B cell (primary cell): ENCODE data around the gene PTPRS. TPM values are rescaled to one million over a fixed set of nuclear protein-coding genes. Genes with fewer than 3 reads are reported as not detected.

Source experiments
- ATAC-seq: fragments of 200-7000 bp; cut with Tn5 transposase; one replicate; pipeline ENCODE4 v1.10.0; 2021; ENCODE audit warnings: low read depth, mild to moderate bottlenecking, moderate number of reproducible peaks, moderate library complexity
- CTCF ChIA-PET: fragments of 350-600 bp; sonication (Branson Sonifier 250); formaldehyde crosslinking; loops from one replicate; lab custom pipeline; 2021; ENCODE audit warnings: antibody characterized with exemption, inconsistent platforms; lab: Charles Lee
- POLR2A ChIA-PET: fragments of 350-600 bp; sonication (Branson Sonifier 250); formaldehyde crosslinking; loops from one replicate; lab custom pipeline; 2021; ENCODE audit warnings: antibody characterized with exemption; lab: Charles Lee
- DNase-seq: peaks from one replicate; pipeline ENCODE4 v3.0.0; 2013
- H2AFZ ChIP-seq: 2 replicates; pipeline ENCODE4 v1.6.1; 2012; ENCODE audit warnings: mild to moderate bottlenecking, low read depth, low read length; ENCODE audit not compliant: insufficient read depth, poor library complexity, severe bottlenecking
- H3K27ac ChIP-seq, 2 donors: 1 replicate in 1 of 2; 2 replicates in 1 of 2; pipeline ENCODE4 v1.5.1; 2012 to 2013; ENCODE audit warnings: low read length in 2 of 2, mild to moderate bottlenecking in 2 of 2, moderate library complexity in 1 of 2
- H3K27me3 ChIP-seq, 4 experiments: fragments of 200-600 bp in 1 of 4; sonication (generic) in 1 of 4; replicated peaks in 1 of 4; 1 replicate in 2 of 4; 2 replicates in 2 of 4; pipeline versions ENCODE4 v1.6.1 to v1.7.0; 2013 to 2016; ENCODE audit warnings: low read length in 3 of 4, mild to moderate bottlenecking in 2 of 4, mixed read lengths in 1 of 4, moderate library complexity in 1 of 4; ENCODE audit not compliant: insufficient read depth in 4 of 4, control insufficient read depth in 3 of 4; ENCODE audit errors: control extremely low read depth in 1 of 4
- H3K36me3 ChIP-seq, 2 experiments: replicated peaks in 1 of 2; 1 replicate in 1 of 2; 2 replicates in 1 of 2; pipeline versions ENCODE4 v1.6.1 to v1.7.1; 2013; ENCODE audit warnings: low read length in 1 of 2; ENCODE audit not compliant: insufficient read depth in 2 of 2, control insufficient read depth in 1 of 2; ENCODE audit errors: control extremely low read depth in 1 of 2, extremely low read depth in 1 of 2
- H3K4me1 ChIP-seq, 2 donors: fragments of 200-600 bp in 1 of 2; sonication (generic) in 1 of 2; 1 replicate in 1 of 2; 2 replicates in 1 of 2; pipeline versions ENCODE4 v1.5.1 to v1.6.1; 2013 to 2017; ENCODE audit warnings: low read length in 2 of 2; ENCODE audit not compliant: control insufficient read depth in 2 of 2, insufficient read depth in 2 of 2
- H3K4me2 ChIP-seq: replicated peaks from 2 replicates; pipeline ENCODE3; 2012; ENCODE audit warnings: mild to moderate bottlenecking, low read depth, low read length; ENCODE audit not compliant: poor library complexity, severe bottlenecking
- H3K4me3 ChIP-seq, 5 experiments: fragments of 200-600 bp in 1 of 5; sonication (generic) in 1 of 5; 1 replicate in 3 of 5; 2 replicates in 2 of 5; pipeline versions ENCODE4 v1.5.1 to v1.7.0; 2011 to 2016; ENCODE audit warnings: low read length in 4 of 5, mild to moderate bottlenecking in 4 of 5, low read depth in 2 of 5, control low read depth in 1 of 5, moderate library complexity in 1 of 5; ENCODE audit not compliant: insufficient read depth in 1 of 5; ENCODE audit errors: control extremely low read depth in 1 of 5, extremely low read depth in 1 of 5
- H3K79me2 ChIP-seq: fragments of 200-600 bp; sonication (generic); one replicate; pipeline ENCODE4 v1.6.0; 2016; ENCODE audit warnings: low read length; ENCODE audit not compliant: control insufficient read depth, insufficient read depth
- H3K9ac ChIP-seq: fragments of 200-600 bp; sonication (generic); 2 replicates; pipeline ENCODE4 v1.6.1; 2017; ENCODE audit warnings: mild to moderate bottlenecking, low read length, moderate library complexity
- H3K9me3 ChIP-seq, 3 donors: one replicate each; pipeline versions ENCODE4 v1.6.1 to v1.7.1; 2013; ENCODE audit warnings: low read length in 2 of 3; ENCODE audit not compliant: control insufficient read depth in 2 of 3, insufficient read depth in 1 of 3; ENCODE audit errors: control extremely low read depth in 1 of 3
- H4K20me1 ChIP-seq: 2 replicates; pipeline ENCODE4 v1.6.0; 2012; ENCODE audit warnings: mild to moderate bottlenecking, low read length; ENCODE audit not compliant: insufficient read depth, control insufficient read depth, poor library complexity, severe bottlenecking
- H3K27ac Mint-ChIP-seq: one replicate; pipeline ENCODE4 v1.8.0; 2021; ENCODE audit warnings: mixed read lengths
- H3K27me3 Mint-ChIP-seq: one replicate; pipeline ENCODE4 v1.8.0; 2021; ENCODE audit warnings: mixed read lengths
- H3K4me1 Mint-ChIP-seq: one replicate; pipeline ENCODE4 v1.8.0; 2021; ENCODE audit warnings: mixed read lengths
- H3K4me3 Mint-ChIP-seq: one replicate; pipeline ENCODE4 v1.8.0; 2021; ENCODE audit warnings: mixed read lengths
- H3K9me3 Mint-ChIP-seq: one replicate; pipeline ENCODE4 v1.8.0; 2022; ENCODE audit warnings: mixed read lengths; ENCODE audit not compliant: insufficient read depth
- EZH2 ChIP-seq: IDR thresholded peaks from 2 replicates; pipeline ENCODE4 v1.6.1; 2012; ENCODE audit warnings: borderline replicate concordance, low read depth, mild to moderate bottlenecking, moderate library complexity, low read length; ENCODE audit not compliant: insufficient read depth, poor library complexity, severe bottlenecking
- WGBS: methylation state at CpG from one replicate; pipeline ENCODE4 v1.1.5; 2013; ENCODE audit warnings: missing lambda C conversion rate; ENCODE audit not compliant: insufficient coverage; 5-methylcytosine and 5-hydroxymethylcytosine counted together
- intact Hi-C: fragments of 100-400 bp; cut with micrococcal nuclease; formaldehyde crosslinking; loops from one replicate; pipeline ENCODE4 v1.10.0; 2022
- polyA plus RNA-seq: library from polyadenylated mRNA; depleted of rRNA; stranded (reverse); fragments of >200 nt; gene quantifications from 2 replicates; pipeline ENCODE4 v1.2.3, GENCODE V29; 2012
- total RNA-seq, 2 donors: library from RNA; stranded (reverse); fragments of 120-200 nt in 1 of 2; gene quantifications; 1 replicate in 1 of 2; 2 replicates in 1 of 2; pipeline versions ENCODE4 v1.2.3 to v1.2.4, GENCODE V29; 2013 to 2022
- TF ChIP-seq, protein P1 (sequence below): fragments of 200-600 bp; IDR thresholded peaks from one replicate; pipeline ENCODE4 v1.8.0; 2022; ENCODE audit warnings: antibody characterized with exemption, mild to moderate bottlenecking

Gene PTPRS
- total and polyA plus RNA-seq, 2 donors (not counting 1 experiment from before 2014, with no cell fraction given), result 6.5 to 10.0 TPM

DNA sequence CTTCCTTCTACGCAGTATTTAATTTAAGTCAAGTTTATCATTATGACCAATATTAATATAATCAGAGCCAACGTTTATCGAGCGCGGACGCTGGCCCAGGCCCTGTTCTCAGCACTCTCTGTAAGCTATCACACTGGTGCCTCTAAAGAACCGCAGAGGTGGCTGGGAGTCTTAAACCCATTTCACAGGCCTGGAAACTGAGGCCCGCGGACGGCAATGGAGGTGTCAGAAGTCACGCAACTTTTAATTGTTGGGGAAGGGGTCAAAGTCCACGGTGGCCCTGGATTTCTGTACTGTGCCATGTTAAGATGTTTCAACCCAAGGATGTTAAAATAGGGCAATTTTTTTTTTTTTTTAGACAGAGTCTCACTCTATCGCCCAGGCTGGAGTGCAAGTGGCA lies 8.8 kb downstream of the PTPRS start:
- no peak overlapping the region for H3K4me2 ChIP-seq
- peaks cover 0 to 49% (median 22%) of the 10 kb centered on the region in 4 experiments for H3K27me3 ChIP-seq
- H3K4me3 ChIP-seq, result no peak overlapping the region
- H3K4me1 Mint-ChIP-seq, result peaks cover 16% of the 10 kb centered on the region
- no peaks in the 10 kb centered on the region for H3K36me3 ChIP-seq
- no peaks in the 10 kb centered on the region for H3K9me3 Mint-ChIP-seq
- peaks cover 17 to 26% of the 10 kb centered on the region in 2 donors for H3K4me1 ChIP-seq
- ATAC-seq, result no peak
- H2AFZ ChIP-seq, result no peak overlapping the region
- no peak overlapping the region for H3K4me3 Mint-ChIP-seq
- H3K27ac ChIP-seq, result no peak overlapping the region
- TF ChIP-seq, protein P1, sequence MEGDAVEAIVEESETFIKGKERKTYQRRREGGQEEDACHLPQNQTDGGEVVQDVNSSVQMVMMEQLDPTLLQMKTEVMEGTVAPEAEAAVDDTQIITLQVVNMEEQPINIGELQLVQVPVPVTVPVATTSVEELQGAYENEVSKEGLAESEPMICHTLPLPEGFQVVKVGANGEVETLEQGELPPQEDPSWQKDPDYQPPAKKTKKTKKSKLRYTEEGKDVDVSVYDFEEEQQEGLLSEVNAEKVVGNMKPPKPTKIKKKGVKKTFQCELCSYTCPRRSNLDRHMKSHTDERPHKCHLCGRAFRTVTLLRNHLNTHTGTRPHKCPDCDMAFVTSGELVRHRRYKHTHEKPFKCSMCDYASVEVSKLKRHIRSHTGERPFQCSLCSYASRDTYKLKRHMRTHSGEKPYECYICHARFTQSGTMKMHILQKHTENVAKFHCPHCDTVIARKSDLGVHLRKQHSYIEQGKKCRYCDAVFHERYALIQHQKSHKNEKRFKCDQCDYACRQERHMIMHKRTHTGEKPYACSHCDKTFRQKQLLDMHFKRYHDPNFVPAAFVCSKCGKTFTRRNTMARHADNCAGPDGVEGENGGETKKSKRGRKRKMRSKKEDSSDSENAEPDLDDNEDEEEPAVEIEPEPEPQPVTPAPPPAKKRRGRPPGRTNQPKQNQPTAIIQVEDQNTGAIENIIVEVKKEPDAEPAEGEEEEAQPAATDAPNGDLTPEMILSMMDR, result no peak
- no peak for TF ChIP-seq EZH2
- no peaks in the 10 kb centered on the region for H4K20me1 ChIP-seq
- no peak overlapping the region for H3K9ac ChIP-seq
- H3K9me3 ChIP-seq, result peaks cover 0 to 24% (median 0%) of the 10 kb centered on the region in 3 donors
- ChIA-PET POLR2A (no interaction called here), CTCF (interaction anchor here (0.7 kb wide), 1 partner anchor 225 kb away, joined by 4 read pairs; no protein-coding TSS in a partner anchor)
- peaks cover 29% of the 10 kb centered on the region for H3K27me3 Mint-ChIP-seq
- intact Hi-C loops, result no loop called here
- DNase-seq, result no peak
- H3K27ac Mint-ChIP-seq, result no peak overlapping the region
- no peaks in the 10 kb centered on the region for H3K79me2 ChIP-seq
- WGBS, result 98% methylated on average over 11 of the region's 13 CpGs

DNA sequence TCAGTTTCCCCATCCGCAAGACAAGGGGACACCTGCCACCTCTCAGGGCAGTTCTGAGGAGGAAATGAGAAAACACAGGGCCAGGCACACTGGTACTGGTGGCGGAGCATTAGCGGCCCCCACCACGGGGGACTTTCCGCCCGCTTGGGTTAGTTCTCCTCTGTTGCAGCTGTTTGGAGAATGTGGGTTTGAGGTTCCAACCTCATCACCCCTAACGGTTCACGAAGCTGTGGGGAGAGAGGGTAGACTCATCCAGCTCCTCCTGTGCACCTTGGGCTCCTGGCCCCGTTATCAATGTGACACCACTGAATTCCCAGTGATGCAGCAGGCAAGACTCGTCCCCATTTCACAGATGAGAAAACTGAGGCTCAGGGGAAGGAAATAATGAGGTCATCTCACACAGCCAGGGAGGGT lies 10.3 kb downstream of the PTPRS start:
- H3K9ac ChIP-seq, result no peak overlapping the region
- peak; percentile 53 for DNase-seq
- peaks cover 0 to 25% (median 0%) of the 10 kb centered on the region in 3 donors for H3K9me3 ChIP-seq
- POLR2A ChIA-PET, result no interaction called here
- H3K79me2 ChIP-seq, result no peaks in the 10 kb centered on the region
- H3K27me3 ChIP-seq, result peaks cover 0 to 37% (median 14%) of the 10 kb centered on the region in 4 experiments
- H3K4me3 ChIP-seq, result no peak overlapping the region
- Mint-ChIP-seq H3K27me3 (peaks cover 16% of the 10 kb centered on the region), H3K9me3 (no peaks in the 10 kb centered on the region), H3K4me1 (peaks cover 5% of the 10 kb centered on the region), H3K27ac (no peak overlapping the region), H3K4me3 (no peak overlapping the region)
- H3K27ac ChIP-seq, result no peak overlapping the region
- TF ChIP-seq EZH2, result no peak
- TF ChIP-seq, protein P1, result no peak
- CTCF ChIA-PET, result interaction anchor here (0.7 kb wide), 1 partner anchor 9 kb away, joined by 4 read pairs; no protein-coding TSS in a partner anchor
- 34% methylated on average over 5 of the region's 10 CpGs for WGBS
- peak; percentile 53 for ATAC-seq
- no peaks in the 10 kb centered on the region for H3K36me3 ChIP-seq
- no peaks in the 10 kb centered on the region for H4K20me1 ChIP-seq
- no peak overlapping the region for H2AFZ ChIP-seq
- intact Hi-C loops, result no loop called here
- H3K4me1 ChIP-seq, result peaks cover 6 to 14% of the 10 kb centered on the region in 2 donors
- peak overlapping the region; percentile 1 for H3K4me2 ChIP-seq
